ENCODE data around the gene LRBA.
"Not testable (repeated sequence)": the region's sequence is repeated elsewhere in the genome, so short reads cannot be mapped to it uniquely, and the experiment has no call there.

LRBA gene

GRCh38 chr4:150661551-150661950 lies 353.5 kb downstream of the LRBA start:
- H3K18ac ChIP-seq (ENCODE audit: low read length); H2AFZ ChIP-seq (ENCODE audit: low read length); H2BK12ac ChIP-seq (ENCODE audit: low read length); H3K36me3 ChIP-seq (replicated peaks in 1 of 2; ENCODE audit: control insufficient read depth in 2 of 2, insufficient read depth in 2 of 2, low read length in 2 of 2); H3K27ac ChIP-seq (replicated peaks; ENCODE audit: low read length); H4K8ac ChIP-seq (ENCODE audit: low read depth, low read length); H3K4me3 ChIP-seq (ENCODE audit: low read length in 2 of 2); DNase-seq (ENCODE audit: low spot score); H3K4me2 ChIP-seq (ENCODE audit: insufficient read depth, low read length, poor library complexity, severe bottlenecking); H2BK5ac ChIP-seq (ENCODE audit: low read length); H3K9ac ChIP-seq (ENCODE audit: low read depth, low read length, poor library complexity); H3K23ac ChIP-seq (ENCODE audit: low read depth, low read length, poor library complexity); H3K4ac ChIP-seq (ENCODE audit: low read length); H2BK15ac ChIP-seq (ENCODE audit: low read length); H2AK5ac ChIP-seq (ENCODE audit: low read depth, low read length); H3K79me1 ChIP-seq (ENCODE audit: low read depth, low read length); H2BK120ac ChIP-seq (ENCODE audit: low read depth, low read length); H3K14ac ChIP-seq (ENCODE audit: low read length); H3K4me1 ChIP-seq (ENCODE audit: control insufficient read depth in 2 of 2, insufficient read depth in 1 of 2, low read depth in 1 of 2, low read length in 2 of 2); H4K91ac ChIP-seq (ENCODE audit: low read depth, low read length, poor library complexity); H3K27me3 ChIP-seq (ENCODE audit: control insufficient read depth in 3 of 3, insufficient read depth in 3 of 3, low read depth in 1 of 3, low read length in 3 of 3); H3K9me3 ChIP-seq (replicated peaks in 1 of 2; ENCODE audit: control insufficient read depth in 2 of 2, insufficient read depth in 1 of 2, low read depth in 1 of 2, low read length in 2 of 2): not testable (repeated sequence)
- no CpG with 5 or more reads among the region's 6 CpGs for WGBS, 2 donors (ENCODE audit: extremely low coverage in 2 of 2, insufficient read length in 2 of 2, insufficient replicate concordance in 1 of 2)

GRCh38 chr4:150658258-150658657 lies 356.8 kb downstream of the LRBA start:
- H3K27ac ChIP-seq (replicated peaks; ENCODE audit: low read length); H3K36me3 ChIP-seq (replicated peaks in 1 of 2; ENCODE audit: control insufficient read depth in 2 of 2, insufficient read depth in 2 of 2, low read length in 2 of 2); H3K23ac ChIP-seq (ENCODE audit: low read depth, low read length, poor library complexity); H3K18ac ChIP-seq (ENCODE audit: low read length); H2BK120ac ChIP-seq (ENCODE audit: low read depth, low read length); H3K4me1 ChIP-seq (ENCODE audit: control insufficient read depth in 2 of 2, insufficient read depth in 1 of 2, low read depth in 1 of 2, low read length in 2 of 2); H3K27me3 ChIP-seq (ENCODE audit: control insufficient read depth in 3 of 3, insufficient read depth in 3 of 3, low read depth in 1 of 3, low read length in 3 of 3); H4K91ac ChIP-seq (ENCODE audit: low read depth, low read length, poor library complexity); H3K4me3 ChIP-seq (ENCODE audit: low read length in 2 of 2); H3K9ac ChIP-seq (ENCODE audit: low read depth, low read length, poor library complexity); H2AFZ ChIP-seq (ENCODE audit: low read length); H2BK15ac ChIP-seq (ENCODE audit: low read length); H3K79me1 ChIP-seq (ENCODE audit: low read depth, low read length); H2AK5ac ChIP-seq (ENCODE audit: low read depth, low read length); H3K4ac ChIP-seq (ENCODE audit: low read length); H3K14ac ChIP-seq (ENCODE audit: low read length); H2BK12ac ChIP-seq (ENCODE audit: low read length); H3K9me3 ChIP-seq (replicated peaks in 1 of 2; ENCODE audit: control insufficient read depth in 2 of 2, insufficient read depth in 1 of 2, low read depth in 1 of 2, low read length in 2 of 2); DNase-seq (ENCODE audit: low spot score); H3K4me2 ChIP-seq (ENCODE audit: insufficient read depth, low read length, poor library complexity, severe bottlenecking); H2BK5ac ChIP-seq (ENCODE audit: low read length); H4K8ac ChIP-seq (ENCODE audit: low read depth, low read length): not testable (repeated sequence)
- no CpG with 5 or more reads among the region's 1 CpG for WGBS, 2 donors (ENCODE audit: extremely low coverage in 2 of 2, insufficient read length in 2 of 2, insufficient replicate concordance in 1 of 2)

- Histone ChIP-seq H3K36me3 (replicated peaks in 1 of 2; ENCODE audit: control insufficient read depth in 2 of 2, insufficient read depth in 2 of 2, low read length in 2 of 2) (no peaks in the 10 kb centered on the region), H3K27ac (replicated peaks; ENCODE audit: low read length) (no peak overlapping the region), H2BK120ac (ENCODE audit: low read depth, low read length) (no peak overlapping the region), H2BK5ac (ENCODE audit: low read length) (no peak overlapping the region), H3K27me3 (ENCODE audit: control insufficient read depth in 3 of 3, insufficient read depth in 3 of 3, low read depth in 1 of 3, low read length in 3 of 3) (no peaks in the 10 kb centered on the region), H3K4me1 (ENCODE audit: control insufficient read depth in 2 of 2, insufficient read depth in 1 of 2, low read depth in 1 of 2, low read length in 2 of 2) (no peaks in the 10 kb centered on the region), H4K8ac (ENCODE audit: low read depth, low read length) (no peak overlapping the region), H2BK12ac (ENCODE audit: low read length) (no peak overlapping the region), H4K91ac (ENCODE audit: low read depth, low read length, poor library complexity) (no peak overlapping the region), H2AFZ (ENCODE audit: low read length) (no peak overlapping the region), H3K4me2 (ENCODE audit: insufficient read depth, low read length, poor library complexity, severe bottlenecking) (no peak overlapping the region), H3K9me3 (replicated peaks in 1 of 2; ENCODE audit: control insufficient read depth in 2 of 2, insufficient read depth in 1 of 2, low read depth in 1 of 2, low read length in 2 of 2) (no peaks in the 10 kb centered on the region), H3K9ac (ENCODE audit: low read depth, low read length, poor library complexity) (no peak overlapping the region), H2BK15ac (ENCODE audit: low read length) (no peak overlapping the region), H3K4ac (ENCODE audit: low read length) (no peak overlapping the region), H3K79me1 (ENCODE audit: low read depth, low read length) (no peaks in the 10 kb centered on the region), H2AK5ac (ENCODE audit: low read depth, low read length) (no peak overlapping the region), H3K4me3 (ENCODE audit: low read length in 2 of 2) (no peak overlapping the region), H3K14ac (ENCODE audit: low read length) (no peak overlapping the region), H3K18ac (ENCODE audit: low read length) (no peak overlapping the region), H3K23ac (ENCODE audit: low read depth, low read length, poor library complexity) (no peak overlapping the region)
- DNase-seq (ENCODE audit: low spot score), result no peak
- WGBS, 2 donors (ENCODE audit: extremely low coverage in 2 of 2, insufficient read length in 2 of 2, insufficient replicate concordance in 1 of 2), result no CpG with 5 or more reads among the region's 2 CpGs
Measured at GRCh38 chr4:150656891-150657290, 358.2 kb downstream of the LRBA start.

- H4K91ac ChIP-seq (ENCODE audit: low read depth, low read length, poor library complexity), result no peak overlapping the region
- no peak overlapping the region for H3K9ac ChIP-seq (ENCODE audit: low read depth, low read length, poor library complexity)
- no peak overlapping the region for H2AK5ac ChIP-seq (ENCODE audit: low read depth, low read length)
- H3K27ac ChIP-seq (replicated peaks; ENCODE audit: low read length), result no peak overlapping the region
- no peaks in the 10 kb centered on the region for H3K36me3 ChIP-seq (replicated peaks in 1 of 2; ENCODE audit: control insufficient read depth in 2 of 2, insufficient read depth in 2 of 2, low read length in 2 of 2)
- no peak overlapping the region for H2BK5ac ChIP-seq (ENCODE audit: low read length)
- H2BK15ac ChIP-seq (ENCODE audit: low read length), result no peak overlapping the region
- H3K27me3 ChIP-seq (ENCODE audit: control insufficient read depth in 3 of 3, insufficient read depth in 3 of 3, low read depth in 1 of 3, low read length in 3 of 3), result no peaks in the 10 kb centered on the region
- no peak overlapping the region for H3K23ac ChIP-seq (ENCODE audit: low read depth, low read length, poor library complexity)
- no peaks in the 10 kb centered on the region for H3K4me1 ChIP-seq (ENCODE audit: control insufficient read depth in 2 of 2, insufficient read depth in 1 of 2, low read depth in 1 of 2, low read length in 2 of 2)
- no peak for DNase-seq (ENCODE audit: low spot score)
- H3K79me1 ChIP-seq (ENCODE audit: low read depth, low read length), result no peaks in the 10 kb centered on the region
- no peak overlapping the region for H3K4me2 ChIP-seq (ENCODE audit: insufficient read depth, low read length, poor library complexity, severe bottlenecking)
- no peaks in the 10 kb centered on the region for H3K9me3 ChIP-seq (replicated peaks in 1 of 2; ENCODE audit: control insufficient read depth in 2 of 2, insufficient read depth in 1 of 2, low read depth in 1 of 2, low read length in 2 of 2)
- H3K4ac ChIP-seq (ENCODE audit: low read length), result no peak overlapping the region
- no peak overlapping the region for H3K4me3 ChIP-seq (ENCODE audit: low read length in 2 of 2)
- no peak overlapping the region for H2AFZ ChIP-seq (ENCODE audit: low read length)
- H3K18ac ChIP-seq (ENCODE audit: low read length), result no peak overlapping the region
- H2BK12ac ChIP-seq (ENCODE audit: low read length), result no peak overlapping the region
- H3K14ac ChIP-seq (ENCODE audit: low read length), result no peak overlapping the region
- whole genome bisulfite sequencing, 2 donors (ENCODE audit: extremely low coverage in 2 of 2, insufficient read length in 2 of 2, insufficient replicate concordance in 1 of 2), result no CpG with 5 or more reads among the region's 1 CpG
- H2BK120ac ChIP-seq (ENCODE audit: low read depth, low read length), result no peak overlapping the region
- no peak overlapping the region for H4K8ac ChIP-seq (ENCODE audit: low read depth, low read length)
Measured at GRCh38 chr4:150650751-150651150, 364.3 kb downstream of the LRBA start.
